ENCODE measurements around the gene JAG2.

DNA sequence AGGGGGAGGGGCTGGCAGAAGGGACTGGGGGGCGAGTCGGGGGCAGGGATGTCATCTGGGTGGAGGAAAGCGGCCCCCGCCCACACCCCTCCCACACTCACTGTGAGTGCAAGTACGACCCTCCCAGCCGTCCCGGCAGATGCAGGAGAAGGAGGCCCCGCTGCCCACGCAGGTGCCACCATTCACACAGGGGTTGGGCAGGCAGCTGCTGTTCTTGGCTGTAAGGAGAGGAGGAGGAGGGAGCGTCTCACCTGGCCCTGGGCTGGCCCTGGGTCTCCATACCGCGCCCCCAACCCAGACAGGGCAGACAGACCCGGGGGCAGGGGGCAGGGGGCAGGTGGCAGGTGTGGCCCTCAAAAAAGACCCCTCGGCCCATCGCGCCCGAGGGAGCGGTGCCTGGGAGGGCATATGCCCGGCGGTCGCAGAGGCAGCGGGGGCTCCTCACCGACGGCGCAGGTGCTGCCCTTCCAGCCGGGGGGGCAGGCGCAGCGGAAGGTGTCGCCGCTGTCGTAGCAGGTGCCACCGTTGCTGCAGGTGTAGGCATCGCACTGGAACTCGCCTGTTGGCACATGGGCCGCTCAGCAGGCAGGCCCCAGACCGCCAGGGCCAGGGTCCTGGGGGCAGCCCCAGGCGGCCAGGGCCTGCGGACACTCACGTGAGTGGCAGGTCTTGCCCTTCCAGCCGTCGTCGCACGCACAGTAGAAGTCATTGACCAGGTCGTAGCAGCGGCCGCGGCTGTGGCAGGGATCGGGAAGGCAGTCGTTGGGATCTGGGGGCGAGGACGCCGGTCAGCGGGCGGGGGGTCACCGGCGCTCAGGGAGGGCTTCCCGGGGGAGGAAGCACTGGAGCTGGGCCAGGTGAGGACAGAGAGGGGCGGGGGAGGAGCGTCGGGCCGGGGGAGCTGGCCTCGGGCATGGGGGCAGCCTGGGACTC is 20.6 kb downstream of the JAG2 start:
- TF ChIP-seq EZH2 (IDR thresholded peaks at IDR 0.05) (no peak), POLR2AphosphoS5 (IDR thresholded peaks at IDR 0.05; ENCODE audit: borderline replicate concordance, low read depth, low read length) (no peak), FOXP2 (optimal IDR thresholded peaks at IDR 0.05; ENCODE audit: control extremely low read depth, extremely low read length, insufficient read depth) (no peak)
